ENCODE results near the gene BTG3. TPM values are rescaled to one million over a fixed set of nuclear protein-coding genes. Genes with fewer than 3 reads are reported as not detected.

BTG3 gene
- total and polyA plus RNA-seq, 9 of the 15 experiments (the other 6 are each of a cell fraction or from before 2014, with no cell fraction given), result 11.7 to 43.0 (median 29.7) TPM

DNA sequence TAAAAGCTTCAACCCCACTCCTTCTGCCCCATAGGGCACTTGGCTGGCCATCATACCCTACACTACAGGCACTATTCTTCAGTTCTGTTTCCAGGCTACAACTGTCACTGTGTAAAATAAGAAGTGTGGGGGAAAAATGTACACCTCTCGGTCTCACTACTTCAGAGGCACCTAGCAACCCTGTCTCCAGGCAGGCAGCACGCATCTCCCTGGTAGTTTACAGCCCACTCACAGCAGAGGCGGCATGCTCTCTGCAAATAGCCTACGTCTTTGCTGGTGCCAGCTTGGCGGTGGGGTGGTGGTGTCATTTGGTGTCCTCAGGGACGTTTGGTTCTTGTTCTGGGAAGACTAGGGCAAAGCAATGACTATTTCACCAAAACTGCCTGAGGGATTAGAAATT lies 48.2 kb upstream of the BTG3 start:
- DNase-seq (ENCODE audit: extremely low read depth in 1 of 4, low spot score in 3 of 4) (no peak), ATAC-seq (no peak), FAIRE-seq (no peak)
- intact Hi-C loops (cut with micrococcal nuclease), result no loop called here
- no peaks in the 10 kb centered on the region for H3K9me1 ChIP-seq (ENCODE audit: control insufficient read depth, insufficient read depth, low read length)
- H3K4me2 ChIP-seq (ENCODE audit: insufficient read depth, low read length), result no peak overlapping the region
- H3K4me3 ChIP-seq, result no peak overlapping the region
- H3K79me2 ChIP-seq (ENCODE audit: control insufficient read depth, insufficient read depth, low read length), result no peaks in the 10 kb centered on the region
- H3K27me3 ChIP-seq (ENCODE audit: control insufficient read depth in 2 of 2, insufficient read depth in 2 of 2, low read length in 2 of 2), result 0 out of 5 replicates have a peak, but pooled peaks cover 0 to 3% of the 10 kb centered on the region in 2 experiments
- BruUV-seq (replicated peaks), result no TSS peak
- WGBS (ENCODE audit: insufficient coverage, low coverage, missing lambda C conversion rate), result 0% methylated on average over 5 of the region's 6 CpGs
- H3K9ac ChIP-seq (ENCODE audit: insufficient read depth in 1 of 2, low read depth in 2 of 2, low read length in 2 of 2), result no peak overlapping the region
- no peak overlapping the region for H2AFZ ChIP-seq (ENCODE audit: low read depth, low read length)
- no peaks in the 10 kb centered on the region for H3K36me3 ChIP-seq (ENCODE audit: control insufficient read depth, insufficient read depth, low read length)
- in situ Hi-C loops (cut with MboI), result no loop called here
- H3K9me3 ChIP-seq (replicated peaks; ENCODE audit: control insufficient read depth, insufficient read depth, low read depth, low read length), result no peaks in the 10 kb centered on the region
- no peak overlapping the region for H3K27ac ChIP-seq (ENCODE audit: extremely low read depth, low read depth, low read length)
- H4K20me1 ChIP-seq (replicated peaks; ENCODE audit: control insufficient read depth, insufficient read depth, low read length), result no peaks in the 10 kb centered on the region
- CTCF ChIA-PET (ENCODE audit: low intra/inter-chr PET ratio), result no interaction called here
- TF ChIP-seq RAD21 (CRISPR knock-in tag; conservative IDR thresholded peaks at IDR 0.05 in 1 of 2, IDR thresholded peaks at IDR 0.05 in 1 of 2), result no peak
- TF ChIP-seq, protein P1, sequence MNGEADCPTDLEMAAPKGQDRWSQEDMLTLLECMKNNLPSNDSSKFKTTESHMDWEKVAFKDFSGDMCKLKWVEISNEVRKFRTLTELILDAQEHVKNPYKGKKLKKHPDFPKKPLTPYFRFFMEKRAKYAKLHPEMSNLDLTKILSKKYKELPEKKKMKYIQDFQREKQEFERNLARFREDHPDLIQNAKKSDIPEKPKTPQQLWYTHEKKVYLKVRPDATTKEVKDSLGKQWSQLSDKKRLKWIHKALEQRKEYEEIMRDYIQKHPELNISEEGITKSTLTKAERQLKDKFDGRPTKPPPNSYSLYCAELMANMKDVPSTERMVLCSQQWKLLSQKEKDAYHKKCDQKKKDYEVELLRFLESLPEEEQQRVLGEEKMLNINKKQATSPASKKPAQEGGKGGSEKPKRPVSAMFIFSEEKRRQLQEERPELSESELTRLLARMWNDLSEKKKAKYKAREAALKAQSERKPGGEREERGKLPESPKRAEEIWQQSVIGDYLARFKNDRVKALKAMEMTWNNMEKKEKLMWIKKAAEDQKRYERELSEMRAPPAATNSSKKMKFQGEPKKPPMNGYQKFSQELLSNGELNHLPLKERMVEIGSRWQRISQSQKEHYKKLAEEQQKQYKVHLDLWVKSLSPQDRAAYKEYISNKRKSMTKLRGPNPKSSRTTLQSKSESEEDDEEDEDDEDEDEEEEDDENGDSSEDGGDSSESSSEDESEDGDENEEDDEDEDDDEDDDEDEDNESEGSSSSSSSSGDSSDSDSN (IDR thresholded peaks at IDR 0.05; ENCODE audit: borderline replicate concordance in 1 of 2, low read depth in 2 of 2, low read length in 2 of 2), result no peak
- POLR2A ChIA-PET, result no interaction called here
- H3K4me1 ChIP-seq (replicated peaks in 1 of 2; ENCODE audit: control insufficient read depth in 2 of 2, insufficient read depth in 2 of 2, low read length in 2 of 2), result no peaks in the 10 kb centered on the region

DNA sequence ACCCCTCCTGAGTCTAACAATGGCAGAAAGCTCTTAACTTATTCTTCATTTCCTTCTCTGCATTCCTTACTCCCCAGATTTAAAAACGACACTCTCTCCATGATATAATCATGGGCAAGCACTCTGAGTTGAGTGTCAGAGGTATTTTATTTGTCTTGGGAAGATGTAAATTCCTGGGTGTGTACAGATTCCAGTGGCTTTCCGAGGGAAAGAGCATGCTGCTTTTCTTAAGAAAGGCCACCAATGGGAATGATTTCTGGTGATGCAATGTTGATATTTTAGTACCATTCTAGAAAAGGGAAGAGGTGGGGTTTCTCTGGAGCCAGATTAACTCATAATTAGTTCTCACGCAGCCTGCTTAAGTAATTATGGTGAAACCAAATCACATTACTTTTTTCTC lies 47.8 kb upstream of the BTG3 start:
- WGBS (ENCODE audit: insufficient coverage, low coverage, missing lambda C conversion rate), result 3% methylated on average over 3 of the region's 3 CpGs
- intact Hi-C loops (cut with micrococcal nuclease) (no loop called here), in situ Hi-C loops (cut with MboI) (no loop called here)
- H2AFZ ChIP-seq (ENCODE audit: low read depth, low read length), result no peak overlapping the region
- no peak for FAIRE-seq
- TF ChIP-seq DMBX1 (CRISPR knock-in tag; IDR thresholded peaks at IDR 0.05; ENCODE audit: borderline replicate concordance) (no peak), ZNF174 (CRISPR knock-in tag; IDR thresholded peaks at IDR 0.05) (no peak), ZNF699 (CRISPR knock-in tag; IDR thresholded peaks at IDR 0.05; ENCODE audit: insufficient replicate concordance) (no peak), PCBP1 (IDR thresholded peaks at IDR 0.05; ENCODE audit: low read depth, low read length, poor library complexity, severe bottlenecking) (no peak), CSDE1 (IDR thresholded peaks at IDR 0.05) (no peak), RBM14 (IDR thresholded peaks at IDR 0.05; ENCODE audit: borderline replicate concordance, insufficient read depth, low read depth, low read length) (no peak), ZNF282 (CRISPR knock-in tag; IDR thresholded peaks at IDR 0.05) (no peak), EP400 (IDR thresholded peaks at IDR 0.05) (no peak), ZFPM2 (CRISPR knock-in tag; IDR thresholded peaks at IDR 0.05) (no peak), MECOM (CRISPR knock-in tag; IDR thresholded peaks at IDR 0.05) (no peak)
- no peak for ATAC-seq
- ChIA-PET POLR2A (no interaction called here), CTCF (ENCODE audit: low intra/inter-chr PET ratio) (no interaction called here)
- no peaks in the 10 kb centered on the region for H3K9me1 ChIP-seq (ENCODE audit: control insufficient read depth, insufficient read depth, low read length)
- H3K4me1 ChIP-seq (replicated peaks in 1 of 2; ENCODE audit: control insufficient read depth in 2 of 2, insufficient read depth in 2 of 2, low read length in 2 of 2), result no peaks in the 10 kb centered on the region
- BruUV-seq (replicated peaks), result no TSS peak
- no peaks in the 10 kb centered on the region for H4K20me1 ChIP-seq (replicated peaks; ENCODE audit: control insufficient read depth, insufficient read depth, low read length)
- no peak overlapping the region for H3K27ac ChIP-seq (ENCODE audit: extremely low read depth, low read depth, low read length)
- no peak overlapping the region for H3K4me2 ChIP-seq (ENCODE audit: insufficient read depth, low read length)
- no peak overlapping the region for H3K9ac ChIP-seq (ENCODE audit: insufficient read depth in 1 of 2, low read depth in 2 of 2, low read length in 2 of 2)
- no peaks in the 10 kb centered on the region for H3K36me3 ChIP-seq (ENCODE audit: control insufficient read depth, insufficient read depth, low read length)
- no peaks in the 10 kb centered on the region for H3K9me3 ChIP-seq (replicated peaks; ENCODE audit: control insufficient read depth, insufficient read depth, low read depth, low read length)
- DNase-seq (ENCODE audit: extremely low read depth in 1 of 4, low spot score in 3 of 4), result no peak
- H3K4me3 ChIP-seq, result no peak overlapping the region
- 0 out of 5 replicates have a peak, but pooled peaks cover 0 to 3% of the 10 kb centered on the region in 2 experiments for H3K27me3 ChIP-seq (ENCODE audit: control insufficient read depth in 2 of 2, insufficient read depth in 2 of 2, low read length in 2 of 2)
- H3K79me2 ChIP-seq (ENCODE audit: control insufficient read depth, insufficient read depth, low read length), result no peaks in the 10 kb centered on the region

Measured in K562 (cell line).